Cardiac muscle cell (in vitro differentiated cells and primary cell): Measurements from ENCODE around the gene HAGHL. TPM values are rescaled to one million over a fixed set of nuclear protein-coding genes. Genes with fewer than 3 reads are reported as not detected.
"Not testable (repeated sequence)": the region's sequence is repeated elsewhere in the genome, so short reads cannot be mapped to it uniquely, and the experiment has no call there.

Experiments used
- DNase-seq, 2 donors: peaks; one replicate each; pipeline versions ENCODE4 v3.0.0 to v3.0.0-alpha.2; 2010 to 2017; ENCODE audit warnings: low read depth in 1 of 2, low spot score in 1 of 2
- H3K27ac ChIP-seq: fragments of 200-600 bp; sonication (generic); 2 replicates; pipeline ENCODE4 v1.5.1; 2016
- H3K27me3 ChIP-seq: fragments of 200-600 bp; sonication (generic); 2 replicates; pipeline ENCODE4 v1.6.0; 2016; ENCODE audit warnings: control low read depth
- H3K36me3 ChIP-seq: fragments of 200-600 bp; sonication (generic); 2 replicates; pipeline ENCODE4 v1.5.1; 2016; ENCODE audit warnings: control low read depth
- H3K4me1 ChIP-seq: fragments of 200-600 bp; sonication (generic); 2 replicates; pipeline ENCODE4 v1.8.1; 2017; ENCODE audit warnings: low read depth, mild to moderate bottlenecking, mixed run types
- H3K4me3 ChIP-seq: fragments of 200-600 bp; sonication (generic); 2 replicates; pipeline ENCODE4 v1.5.1; 2016; ENCODE audit warnings: mild to moderate bottlenecking
- H3K9me3 ChIP-seq: fragments of 200-600 bp; sonication (generic); 2 replicates; pipeline ENCODE4 v1.5.1; 2017; ENCODE audit warnings: low read depth, mild to moderate bottlenecking, control low read depth
- CTCF ChIP-seq: IDR thresholded peaks from 2 replicates; pipeline ENCODE4 v1.5.1; 2012; ENCODE audit warnings: low read depth, mild to moderate bottlenecking, low read length
- polyA plus RNA-seq: library from polyadenylated mRNA; unstranded; fragments of >200 nt; fragmentation: Nextera tagmentation; extraction: Ambion mirVana; gene quantifications from 2 replicates; pipeline ENCODE4 v1.2.1, GENCODE V29; 2016
- total RNA-seq: library from RNA; depleted of rRNA; stranded (reverse); fragments of >200 nt; gene quantifications from 2 replicates; pipeline ENCODE4 v1.2.3, GENCODE V29; 2016

The HAGHL gene
- total and polyA plus RNA-seq, 2 experiments from 2014 or later: 27.7 to 47.5 TPM

DNA sequence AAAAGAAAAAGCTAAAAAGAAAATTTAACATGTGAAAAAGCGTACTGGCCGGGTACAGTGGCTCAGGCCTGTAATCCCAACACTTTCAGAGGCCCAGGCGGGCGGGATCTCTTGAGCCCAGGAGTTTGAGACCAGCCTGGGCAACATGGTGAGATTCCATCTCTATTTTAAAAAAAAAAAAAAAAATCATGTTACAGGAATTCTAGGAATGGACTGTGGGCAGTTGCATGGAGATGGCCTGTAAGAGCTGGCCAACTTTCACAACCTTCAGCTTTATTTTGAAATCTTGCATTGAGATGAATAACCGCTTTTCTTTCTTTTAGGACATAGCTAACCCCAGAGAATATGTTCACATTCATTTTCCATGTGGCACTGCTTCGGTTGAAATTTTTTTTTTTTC is 22.1 kb downstream of the HAGHL start:
- TF ChIP-seq CTCF: no peak
- no peak overlapping the region for H3K4me3 ChIP-seq
- H3K4me1 ChIP-seq: peaks cover 3% of the 10 kb centered on the region
- H3K36me3 ChIP-seq: no peaks in the 10 kb centered on the region
- no peak overlapping the region for H3K27ac ChIP-seq
- no peaks in the 10 kb centered on the region for H3K27me3 ChIP-seq
- peak in 1 of 2 donors; percentile 90 for DNase-seq
- H3K9me3 ChIP-seq: no peaks in the 10 kb centered on the region

- H3K27ac ChIP-seq: peak overlapping the region; percentile 66
- H3K27me3 ChIP-seq: no peaks in the 10 kb centered on the region
- H3K9me3 ChIP-seq: no peaks in the 10 kb centered on the region
- DNase-seq: peak in 1 of 2 donors; percentile 64
- TF ChIP-seq CTCF: no peak
- no peaks in the 10 kb centered on the region for H3K36me3 ChIP-seq
- H3K4me3 ChIP-seq: no peak overlapping the region
- peaks cover 3% of the 10 kb centered on the region for H3K4me1 ChIP-seq
These were observed 23.6 kb downstream of the HAGHL start for GRCh38 chr16:750485-750884.

DNA sequence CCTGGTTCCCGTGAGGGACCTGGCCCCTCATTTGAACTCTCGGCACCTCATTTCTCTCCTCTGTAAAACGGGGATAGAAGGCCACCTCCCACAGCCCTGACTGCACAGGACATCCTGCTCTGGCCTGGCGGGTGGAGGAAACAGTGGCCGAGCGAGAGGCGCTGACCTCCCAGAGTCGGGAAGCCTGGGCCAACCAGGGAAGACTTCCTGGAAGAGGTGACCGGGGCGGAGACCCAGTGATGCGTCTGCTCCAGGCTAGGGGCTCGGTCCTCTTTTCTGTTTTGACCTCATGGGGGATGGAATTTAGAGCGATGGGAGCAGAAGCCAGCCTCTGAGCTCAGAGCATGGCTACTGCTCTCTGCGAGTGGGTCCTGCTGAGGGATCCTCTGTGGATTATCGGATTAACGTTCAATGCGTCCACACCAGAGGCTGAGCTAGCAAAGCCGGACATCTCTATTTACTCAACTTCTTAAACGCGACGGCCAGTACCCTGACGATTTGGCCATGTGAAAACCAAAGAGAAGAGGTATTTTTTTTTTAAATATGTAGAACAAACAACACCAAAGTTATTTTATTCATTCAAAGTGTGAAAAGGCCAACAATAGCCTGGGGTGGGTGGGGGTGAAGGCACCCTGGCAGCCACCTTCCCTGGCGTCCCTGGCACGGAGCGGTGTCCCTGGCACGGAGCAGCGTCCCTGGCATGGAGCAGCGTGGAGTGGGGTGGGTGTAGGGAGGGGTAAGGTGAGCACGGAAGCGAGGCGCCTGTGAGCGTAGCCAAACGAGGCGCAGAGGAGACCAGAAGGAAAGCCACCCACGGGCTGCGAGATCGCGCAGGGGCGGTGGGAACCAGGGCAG is 24.5 kb downstream of the HAGHL start:
- H3K4me3 ChIP-seq: no peak overlapping the region
- H3K27me3 ChIP-seq: no peaks in the 10 kb centered on the region
- H3K36me3 ChIP-seq: no peaks in the 10 kb centered on the region
- H3K27ac ChIP-seq: peak overlapping the region; percentile 66
- H3K9me3 ChIP-seq: no peaks in the 10 kb centered on the region
- peaks cover 3% of the 10 kb centered on the region for H3K4me1 ChIP-seq
- DNase-seq: no peak
- no peak for TF ChIP-seq CTCF

- DNase-seq: no peak
- TF ChIP-seq CTCF: no peak
- Histone ChIP-seq H3K27me3 (no peaks in the 10 kb centered on the region), H3K4me1 (peaks cover 3% of the 10 kb centered on the region), H3K9me3 (no peaks in the 10 kb centered on the region), H3K4me3 (no peak overlapping the region), H3K36me3 (no peaks in the 10 kb centered on the region), H3K27ac (no peak overlapping the region)
These were observed 25.1 kb downstream of the HAGHL start for GRCh38 chr16:752007-752312.

DNA sequence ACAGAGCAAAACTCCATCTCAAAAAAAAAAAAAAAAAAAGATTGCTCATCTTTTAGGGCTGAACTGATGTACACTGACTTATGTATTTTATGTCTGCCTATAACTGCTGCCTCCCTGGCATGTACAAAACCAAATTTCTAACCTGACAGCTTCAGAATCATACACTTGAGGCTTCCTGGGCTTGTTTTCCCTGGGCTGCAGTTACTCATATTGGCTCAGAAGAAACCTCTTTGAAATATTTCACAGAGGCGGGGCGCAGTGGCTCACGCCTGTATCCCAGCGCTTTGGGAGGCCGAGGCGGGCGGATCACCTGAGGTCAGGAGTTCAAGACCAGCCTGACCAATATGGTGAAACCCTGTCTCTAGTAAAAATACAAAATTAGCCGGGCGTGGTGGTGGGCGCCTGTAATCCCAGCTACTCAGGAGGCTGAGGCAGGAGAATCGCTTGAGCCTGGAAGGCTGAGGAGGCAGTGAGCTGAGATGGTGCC is 27.3 kb downstream of the HAGHL start:
- not testable (repeated sequence) for H3K9me3 ChIP-seq, H3K27me3 ChIP-seq, H3K4me1 ChIP-seq, DNase-seq, H3K27ac ChIP-seq, H3K36me3 ChIP-seq, H3K4me3 ChIP-seq

- Histone ChIP-seq H3K27ac (no peak overlapping the region), H3K36me3 (no peaks in the 10 kb centered on the region), H3K4me3 (no peak overlapping the region), H3K27me3 (no peaks in the 10 kb centered on the region), H3K4me1 (peaks cover 8% of the 10 kb centered on the region), H3K9me3 (no peaks in the 10 kb centered on the region)
- DNase-seq: no peak
- no peak for TF ChIP-seq CTCF
These were observed 27.8 kb downstream of the HAGHL start for GRCh38 chr16:754656-755055.
